HG03066 (cell line): ENCODE measurements around the gene DTNB.
A peak's percentile ranks its signal among the peaks of the same experiment; 100 is the strongest.

ENCODE experiments used
- ATAC-seq: cut with Tn5 transposase; IDR thresholded peaks from one replicate; pipeline ENCODE4 v1.9.1; 2021; ENCODE audit warnings: low read depth; ENCODE audit not compliant: unreplicated experiment

The DTNB gene

GRCh38 chr2:25479761-25480160 lies 193.6 kb downstream of the DTNB start:
- no peak for ATAC-seq

DNA sequence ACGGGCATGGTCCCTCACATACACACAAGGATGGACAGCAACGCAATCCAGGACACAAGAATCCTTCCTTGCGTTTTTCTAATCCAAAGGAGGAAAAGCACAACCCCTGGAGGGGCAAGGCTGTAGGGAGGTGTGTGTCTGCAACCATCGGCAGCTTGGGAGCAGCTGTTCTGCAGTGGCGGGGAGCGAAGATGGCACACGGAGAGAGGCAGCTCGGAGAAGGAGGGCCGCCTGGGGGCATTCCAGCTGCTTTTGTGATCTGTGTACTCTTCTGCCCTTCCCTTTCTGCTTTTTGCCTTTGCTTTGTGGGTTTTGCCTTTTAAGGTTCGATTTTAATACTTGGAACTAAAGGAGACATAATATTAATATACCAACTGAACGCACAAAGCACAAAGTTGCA lies 194.6 kb downstream of the DTNB start:
- no peak for ATAC-seq

GRCh38 chr2:25473758-25474340 lies 199.5 kb downstream of the DTNB start:
- ATAC-seq, result no peak

GRCh38 chr2:25473131-25473530 lies 200.2 kb downstream of the DTNB start:
- no peak for ATAC-seq

DNA sequence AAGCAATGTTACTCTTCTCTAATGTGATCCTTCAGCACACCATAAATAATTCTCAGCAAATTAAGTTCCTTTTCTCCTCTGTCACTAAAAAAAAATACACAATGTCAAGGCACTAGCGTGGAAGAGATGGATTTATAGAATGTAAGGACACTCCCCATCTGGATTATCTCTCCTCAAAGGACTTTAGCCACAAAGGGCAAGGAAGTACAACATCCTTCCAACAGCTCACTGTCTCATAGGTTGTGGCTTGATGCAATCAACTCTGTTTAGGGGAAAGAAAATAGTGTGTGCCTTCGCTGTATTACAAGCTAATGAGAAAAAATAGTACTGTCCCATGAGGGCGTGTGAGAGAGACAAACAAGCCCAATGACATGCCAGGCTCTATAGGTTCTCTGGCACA lies 202.6 kb downstream of the DTNB start:
- no peak for ATAC-seq

- ATAC-seq, result no peak
These were observed 205.6 kb downstream of the DTNB start for GRCh38 chr2:25467743-25468142.

DNA sequence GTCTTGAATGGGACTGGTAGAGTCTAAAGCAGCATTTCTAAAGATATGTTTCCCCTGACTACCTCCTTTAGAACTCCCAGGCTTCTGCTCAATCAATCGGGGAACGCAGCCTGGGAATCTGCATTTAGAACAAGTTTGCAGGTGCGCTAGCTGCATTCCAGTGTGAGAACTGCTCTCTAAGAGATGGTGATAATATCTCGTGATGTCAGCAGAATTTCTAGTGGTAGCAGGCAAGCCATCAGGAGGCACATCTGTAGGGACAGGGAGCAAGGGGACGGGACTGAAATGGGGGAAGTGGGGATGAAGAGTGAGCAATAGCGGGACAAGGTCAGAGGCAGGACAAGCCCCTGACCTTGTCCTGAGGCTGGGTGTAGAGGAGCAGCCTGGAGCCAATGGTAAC lies 211.4 kb downstream of the DTNB start:
- no peak for ATAC-seq

GRCh38 chr2:25460261-25460905 lies 213.0 kb downstream of the DTNB start:
- no peak for ATAC-seq

GRCh38 chr2:25454824-25455611 lies 218.4 kb downstream of the DTNB start:
- no peak for ATAC-seq

DNA sequence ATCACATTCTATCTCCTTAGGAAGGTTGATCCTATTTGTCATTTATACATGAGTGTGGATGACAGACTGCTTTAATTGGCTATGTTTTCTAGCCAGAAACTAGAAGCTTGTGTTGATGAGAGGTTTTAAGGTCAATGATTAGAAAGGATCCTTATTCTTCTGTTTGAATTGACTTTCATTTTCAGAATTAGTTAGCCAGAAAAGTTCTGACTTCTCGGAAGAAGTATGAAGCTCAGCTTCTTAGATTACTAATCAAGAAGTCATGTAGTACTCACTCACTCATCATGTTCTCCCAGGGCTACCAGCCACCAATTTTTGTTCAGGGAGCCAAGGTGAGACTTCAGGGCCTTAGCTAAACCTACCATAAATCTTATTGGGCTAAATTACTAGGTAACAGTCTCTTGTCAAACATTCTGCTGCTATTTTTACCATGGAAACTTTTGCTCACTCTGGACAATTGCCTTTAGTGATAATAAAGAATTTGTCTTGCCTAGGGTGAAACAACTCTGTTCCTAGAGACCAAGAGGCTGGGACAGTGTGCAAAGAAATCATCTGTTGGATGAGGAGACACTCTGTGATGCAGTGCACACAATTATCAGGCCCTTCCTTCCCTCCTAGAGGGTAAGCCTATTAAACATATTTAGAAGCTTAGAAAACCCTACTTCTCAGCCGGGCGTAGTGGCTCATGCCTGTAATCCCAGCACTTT lies 220.0 kb downstream of the DTNB start:
- peak; percentile 78 for ATAC-seq

GRCh38 chr2:25448808-25449207 lies 224.6 kb downstream of the DTNB start:
- ATAC-seq, result no peak

DNA sequence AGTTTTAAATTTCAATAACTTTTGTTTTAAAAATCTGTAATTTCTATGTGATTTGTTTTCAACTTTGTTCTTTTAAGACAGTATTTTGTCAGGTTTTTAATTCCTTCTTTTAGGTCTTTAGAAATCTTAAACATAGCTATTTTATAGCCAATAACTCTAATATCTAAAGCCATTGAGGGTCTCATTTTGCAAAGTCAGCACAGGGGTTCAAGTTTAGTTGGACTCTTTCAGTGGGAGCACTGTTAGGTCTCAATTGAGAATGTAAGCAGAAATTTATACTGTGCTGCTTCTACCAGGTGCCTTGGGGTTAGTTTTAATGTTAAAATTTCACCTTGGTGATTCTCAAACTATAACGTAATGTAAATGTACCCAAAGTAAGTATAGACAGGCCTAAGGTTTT lies 226.4 kb downstream of the DTNB start:
- no peak for ATAC-seq

- no peak for ATAC-seq
These were observed 227.3 kb downstream of the DTNB start for GRCh38 chr2:25446122-25446521.

DNA sequence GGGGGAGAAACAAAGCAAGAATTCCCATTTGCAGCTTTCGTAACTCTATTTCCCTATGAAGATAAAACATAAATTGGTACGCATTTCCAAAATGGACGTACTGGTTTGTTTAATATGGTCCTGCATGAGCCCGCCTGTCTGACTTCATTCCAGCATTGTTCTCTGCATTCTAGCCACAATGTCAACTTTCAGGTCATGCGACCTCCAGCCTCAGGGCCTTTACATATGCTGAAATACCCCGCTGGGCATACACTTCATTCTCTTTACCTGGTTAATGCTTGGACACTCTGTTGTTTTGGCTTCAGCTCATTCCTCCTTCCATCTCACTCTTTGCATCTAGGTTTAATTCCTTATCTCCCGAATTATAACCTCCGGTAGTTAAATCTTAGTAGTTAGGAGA lies 227.9 kb downstream of the DTNB start:
- no peak for ATAC-seq

DNA sequence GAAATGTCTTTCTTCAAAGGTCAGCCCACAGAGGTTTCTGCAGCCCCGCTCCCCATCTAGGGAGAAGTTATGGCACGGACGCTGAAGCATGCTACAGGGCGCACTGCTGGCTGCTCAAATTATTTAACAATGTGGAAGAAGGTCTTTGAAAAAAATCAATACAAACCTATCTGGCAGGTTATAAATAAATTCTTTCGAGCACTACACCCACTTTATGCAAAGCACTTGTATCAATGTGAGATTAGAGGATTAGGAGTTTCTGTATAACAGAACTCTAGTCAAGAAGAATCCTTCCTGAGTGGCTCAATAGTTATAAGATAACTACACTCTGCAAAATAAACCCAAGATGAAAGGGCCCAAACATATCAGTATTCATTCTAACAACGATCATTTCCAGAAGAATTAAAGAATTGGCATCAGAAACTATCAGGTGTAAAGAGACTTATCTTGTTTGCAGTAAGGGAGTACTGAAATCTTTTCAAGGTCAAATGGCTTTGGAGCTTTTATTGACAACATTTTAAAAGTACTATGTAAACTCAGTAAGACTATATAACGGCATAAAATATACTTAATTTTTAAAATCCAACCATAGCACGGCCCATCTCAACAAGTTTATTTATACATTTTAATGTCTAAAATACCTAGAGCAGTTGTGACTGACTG lies 228.6 kb downstream of the DTNB start:
- no peak for ATAC-seq

GRCh38 chr2:25443766-25444165 lies 229.6 kb downstream of the DTNB start:
- no peak for ATAC-seq

GRCh38 chr2:25441353-25441752 lies 232.0 kb downstream of the DTNB start:
- ATAC-seq, result no peak

DNA sequence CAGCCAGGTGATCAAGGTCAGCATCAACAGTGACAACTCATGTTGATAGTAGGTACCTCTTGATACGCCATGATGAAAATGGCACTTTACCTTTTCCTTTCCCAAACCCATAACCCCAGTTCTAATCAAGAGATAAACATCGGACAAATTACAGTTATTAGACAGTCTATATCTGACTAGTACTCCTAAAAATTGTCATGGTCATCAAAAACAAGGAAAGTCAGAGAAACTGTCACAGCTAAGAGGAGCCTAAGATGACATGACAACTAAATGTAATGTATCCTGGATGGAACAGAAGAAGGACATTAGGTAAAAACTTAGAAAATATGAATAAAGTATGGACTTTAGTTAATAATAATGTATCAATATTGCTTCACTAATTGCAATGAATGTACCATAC lies 234.6 kb downstream of the DTNB start:
- ATAC-seq, result no peak

DNA sequence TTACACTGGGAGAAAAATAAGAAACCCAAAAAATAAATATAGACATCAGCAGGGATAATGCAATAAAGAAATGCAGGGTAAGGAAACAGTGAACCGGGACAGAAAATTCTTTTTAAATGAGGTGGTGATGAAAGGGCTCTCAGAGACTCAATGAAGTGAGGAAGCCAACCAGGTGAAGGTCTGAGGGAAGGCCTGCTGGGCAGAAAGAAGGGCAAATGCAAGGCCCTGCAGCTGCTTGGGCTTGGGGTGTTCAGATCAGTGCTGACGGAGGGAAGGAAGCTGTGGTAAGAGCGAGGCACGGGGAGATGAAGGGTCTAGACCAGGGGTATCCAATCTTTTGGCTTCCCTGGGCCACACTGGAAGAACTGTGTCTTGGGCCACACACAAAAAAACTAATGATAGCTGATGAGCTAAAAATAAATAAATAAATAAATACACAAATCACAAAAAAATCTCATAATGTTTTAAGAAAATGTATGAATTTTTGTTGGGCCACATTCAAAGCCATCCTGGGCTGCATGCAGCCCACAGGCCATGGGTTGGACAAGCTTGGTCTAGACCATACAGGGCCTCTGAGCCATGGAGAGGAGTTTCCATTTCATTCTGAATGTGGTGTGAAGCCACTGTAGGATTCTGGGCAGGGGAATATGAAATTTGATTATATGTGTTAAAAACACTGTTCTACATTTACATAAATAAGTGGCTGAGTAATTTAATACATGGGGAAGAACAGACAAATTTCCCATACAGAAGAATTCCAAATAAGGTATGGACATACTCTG lies 235.3 kb downstream of the DTNB start:
- no peak for ATAC-seq

GRCh38 chr2:25435421-25435820 lies 238.0 kb downstream of the DTNB start:
- ATAC-seq, result no peak
